Smooth muscle cell (in vitro differentiated cells): ENCODE measurements around the gene LRRC32. TPM values are rescaled to one million over a fixed set of nuclear protein-coding genes. Genes with fewer than 3 reads are reported as not detected.

Experiments used
- DNase-seq: peaks from one replicate; lab custom pipeline; 2025; ENCODE audit not compliant: unreplicated experiment; lab: John Stamatoyannopoulos, UW
- H2AFZ ChIP-seq: fragments of 200-600 bp; sonication (generic); 2 replicates; pipeline ENCODE4 v1.6.0; 2016; ENCODE audit warnings: antibody characterized with exemption, low read depth, mild to moderate bottlenecking
- H3F3A ChIP-seq: fragments of 200-600 bp; sonication (generic); 2 replicates; pipeline ENCODE4 v1.6.0; 2017; ENCODE audit warnings: antibody characterized with exemption, low read depth
- H3K27ac ChIP-seq: fragments of 200-600 bp; sonication (generic); 2 replicates; pipeline ENCODE4 v1.5.1; 2016; ENCODE audit warnings: low read depth, mild to moderate bottlenecking
- H3K27me3 ChIP-seq: fragments of 200-600 bp; sonication (generic); 2 replicates; pipeline ENCODE4 v1.6.1; 2016; ENCODE audit warnings: low read depth, mild to moderate bottlenecking
- H3K36me3 ChIP-seq: fragments of 200-600 bp; sonication (generic); 2 replicates; pipeline ENCODE4 v1.5.1; 2016; ENCODE audit warnings: low read depth
- H3K4me1 ChIP-seq: fragments of 200-600 bp; sonication (generic); 2 replicates; pipeline ENCODE4 v1.5.1; 2016; ENCODE audit warnings: low read depth
- H3K4me2 ChIP-seq: fragments of 200-600 bp; sonication (generic); 2 replicates; pipeline ENCODE4 v1.6.0; 2016; ENCODE audit warnings: mild to moderate bottlenecking
- H3K4me3 ChIP-seq: fragments of 200-600 bp; sonication (generic); 2 replicates; pipeline ENCODE4 v1.5.1; 2016; ENCODE audit warnings: mild to moderate bottlenecking
- H3K79me2 ChIP-seq: fragments of 200-600 bp; sonication (generic); 2 replicates; pipeline ENCODE4 v1.6.0; 2016; ENCODE audit warnings: low read depth, mild to moderate bottlenecking
- H3K9ac ChIP-seq: fragments of 200-600 bp; sonication (generic); 2 replicates; pipeline ENCODE4 v1.6.0; 2016; ENCODE audit warnings: low read depth
- H3K9me3 ChIP-seq: fragments of 200-600 bp; sonication (generic); replicated peaks from 2 replicates; pipeline ENCODE4 v1.5.1; 2016; ENCODE audit warnings: low read depth
- H4K20me1 ChIP-seq: fragments of 200-600 bp; sonication (generic); 2 replicates; pipeline ENCODE4 v1.6.0; 2016; ENCODE audit warnings: low read depth
- WGBS: methylation state at CpG from one replicate; pipeline ENCODE4 v1.1.7; 2016; ENCODE audit warnings: low lambda C conversion rate; 5-methylcytosine and 5-hydroxymethylcytosine counted together
- polyA plus RNA-seq: library from polyadenylated mRNA; unstranded; fragments of >200 nt; fragmentation: Nextera tagmentation; extraction: Ambion mirVana; gene quantifications from 2 replicates; pipeline ENCODE4 v1.2.1, GENCODE V29; 2016
- total RNA-seq: library from RNA; depleted of rRNA; stranded (reverse); fragments of >200 nt; gene quantifications from 2 replicates; pipeline ENCODE4 v1.2.3, GENCODE V29; 2014
- TF ChIP-seq, protein P1 (sequence below): fragments of 200-600 bp; sonication (generic); IDR thresholded peaks from 2 replicates; pipeline ENCODE4 v1.5.1; 2017; ENCODE audit warnings: borderline replicate concordance, mild to moderate bottlenecking, antibody characterized with exemption; ENCODE audit not compliant: insufficient read depth, poor library complexity, severe bottlenecking

Gene LRRC32
- total and polyA plus RNA-seq, 2 experiments from 2014 or later = 171 to 444 TPM

DNA sequence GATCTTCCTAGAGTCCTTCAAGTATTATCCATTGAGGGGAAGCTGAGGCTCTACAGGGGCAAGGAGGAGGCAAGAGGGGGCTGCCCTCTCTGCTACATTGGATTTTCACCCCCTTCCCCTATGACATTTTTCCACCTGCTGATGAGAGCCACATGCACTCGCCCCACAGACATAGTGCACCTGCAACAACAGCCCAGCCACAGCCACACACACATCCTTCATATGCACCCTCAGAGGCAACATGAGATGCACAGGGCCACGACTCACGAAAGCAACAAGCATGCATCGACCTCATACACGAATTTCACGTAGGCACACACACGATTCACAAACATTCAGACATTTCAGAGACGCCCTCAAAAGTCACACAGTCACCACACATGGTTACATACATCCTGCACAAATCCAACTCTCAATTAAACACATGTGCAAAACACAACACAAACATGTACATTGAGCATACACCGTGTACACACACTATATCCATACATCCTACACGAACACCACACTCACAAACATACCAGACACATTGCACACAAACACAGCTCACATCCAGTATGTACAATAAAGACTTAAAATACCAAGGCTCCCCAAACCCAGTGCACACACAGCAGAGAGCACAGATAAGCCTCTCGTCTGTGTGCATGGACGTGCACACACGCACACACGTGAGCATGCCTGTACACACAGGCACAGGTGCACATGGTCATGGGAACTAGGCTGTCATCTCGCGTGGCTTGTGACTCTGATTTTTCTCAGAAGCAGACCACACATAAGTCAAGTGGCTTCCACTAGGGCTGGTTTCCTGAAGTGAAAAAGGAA, 6.3 kb upstream of the LRRC32 start:
- Histone ChIP-seq H3K4me3 (no peak overlapping the region), H4K20me1 (no peaks in the 10 kb centered on the region), H3K27ac (no peak overlapping the region), H3K9me3 (no peaks in the 10 kb centered on the region), H3K4me1 (no peaks in the 10 kb centered on the region), H3F3A (peaks cover 7% of the 10 kb centered on the region), H3K4me2 (peak overlapping the region; percentile 19), H3K36me3 (no peaks in the 10 kb centered on the region), H3K9ac (no peak overlapping the region), H3K27me3 (no peaks in the 10 kb centered on the region), H2AFZ (no peak overlapping the region), H3K79me2 (no peaks in the 10 kb centered on the region)
- TF ChIP-seq, protein P1, sequence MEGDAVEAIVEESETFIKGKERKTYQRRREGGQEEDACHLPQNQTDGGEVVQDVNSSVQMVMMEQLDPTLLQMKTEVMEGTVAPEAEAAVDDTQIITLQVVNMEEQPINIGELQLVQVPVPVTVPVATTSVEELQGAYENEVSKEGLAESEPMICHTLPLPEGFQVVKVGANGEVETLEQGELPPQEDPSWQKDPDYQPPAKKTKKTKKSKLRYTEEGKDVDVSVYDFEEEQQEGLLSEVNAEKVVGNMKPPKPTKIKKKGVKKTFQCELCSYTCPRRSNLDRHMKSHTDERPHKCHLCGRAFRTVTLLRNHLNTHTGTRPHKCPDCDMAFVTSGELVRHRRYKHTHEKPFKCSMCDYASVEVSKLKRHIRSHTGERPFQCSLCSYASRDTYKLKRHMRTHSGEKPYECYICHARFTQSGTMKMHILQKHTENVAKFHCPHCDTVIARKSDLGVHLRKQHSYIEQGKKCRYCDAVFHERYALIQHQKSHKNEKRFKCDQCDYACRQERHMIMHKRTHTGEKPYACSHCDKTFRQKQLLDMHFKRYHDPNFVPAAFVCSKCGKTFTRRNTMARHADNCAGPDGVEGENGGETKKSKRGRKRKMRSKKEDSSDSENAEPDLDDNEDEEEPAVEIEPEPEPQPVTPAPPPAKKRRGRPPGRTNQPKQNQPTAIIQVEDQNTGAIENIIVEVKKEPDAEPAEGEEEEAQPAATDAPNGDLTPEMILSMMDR = no peak
- no peak for DNase-seq
- 76% methylated on average over 16 of the region's 16 CpGs for WGBS

DNA sequence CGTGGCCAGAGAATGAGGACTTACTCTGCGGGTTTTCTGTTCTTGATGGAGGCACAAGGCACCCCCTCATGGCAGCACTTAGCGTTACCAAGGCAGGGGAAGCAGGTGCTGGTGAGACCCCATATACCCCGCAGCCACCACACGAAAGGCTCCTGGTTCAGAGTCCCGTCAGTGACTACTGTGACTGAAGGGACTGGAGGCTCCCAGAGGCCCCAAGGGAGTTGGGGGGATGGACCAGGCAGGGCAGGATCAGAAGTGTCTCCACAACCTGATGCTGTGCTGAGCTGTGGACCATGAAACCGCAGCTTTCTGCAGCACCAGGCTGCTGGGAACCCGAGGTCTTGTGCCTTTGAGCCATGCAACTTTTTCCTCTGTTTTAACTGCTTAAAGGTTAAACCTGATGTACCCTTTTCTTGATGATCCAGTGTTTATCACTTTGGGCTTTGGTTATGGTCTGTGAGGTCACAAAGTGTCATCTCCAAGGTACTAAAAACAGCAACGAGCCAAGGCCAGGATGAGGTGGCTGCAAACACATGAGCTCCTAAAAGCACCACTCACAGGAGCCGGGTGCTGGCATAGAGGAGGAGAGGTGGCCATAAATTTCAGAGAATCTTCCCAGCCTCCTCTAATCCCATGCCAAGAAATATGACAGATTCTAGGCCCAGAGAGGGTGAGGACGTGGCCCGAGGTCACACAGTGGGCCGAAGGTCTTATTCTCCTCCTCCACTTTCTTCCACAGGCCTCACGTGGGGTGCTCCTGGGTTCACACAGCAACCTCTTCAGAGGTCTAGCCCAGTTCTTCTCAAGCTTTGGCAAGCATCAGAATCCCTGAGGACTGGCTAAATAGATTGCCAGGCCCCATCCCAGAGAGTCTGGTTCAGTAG, 4.2 kb upstream of the LRRC32 start:
- WGBS = 92% methylated on average over 14 of the region's 14 CpGs
- no peak overlapping the region for H3K9ac ChIP-seq

DNA sequence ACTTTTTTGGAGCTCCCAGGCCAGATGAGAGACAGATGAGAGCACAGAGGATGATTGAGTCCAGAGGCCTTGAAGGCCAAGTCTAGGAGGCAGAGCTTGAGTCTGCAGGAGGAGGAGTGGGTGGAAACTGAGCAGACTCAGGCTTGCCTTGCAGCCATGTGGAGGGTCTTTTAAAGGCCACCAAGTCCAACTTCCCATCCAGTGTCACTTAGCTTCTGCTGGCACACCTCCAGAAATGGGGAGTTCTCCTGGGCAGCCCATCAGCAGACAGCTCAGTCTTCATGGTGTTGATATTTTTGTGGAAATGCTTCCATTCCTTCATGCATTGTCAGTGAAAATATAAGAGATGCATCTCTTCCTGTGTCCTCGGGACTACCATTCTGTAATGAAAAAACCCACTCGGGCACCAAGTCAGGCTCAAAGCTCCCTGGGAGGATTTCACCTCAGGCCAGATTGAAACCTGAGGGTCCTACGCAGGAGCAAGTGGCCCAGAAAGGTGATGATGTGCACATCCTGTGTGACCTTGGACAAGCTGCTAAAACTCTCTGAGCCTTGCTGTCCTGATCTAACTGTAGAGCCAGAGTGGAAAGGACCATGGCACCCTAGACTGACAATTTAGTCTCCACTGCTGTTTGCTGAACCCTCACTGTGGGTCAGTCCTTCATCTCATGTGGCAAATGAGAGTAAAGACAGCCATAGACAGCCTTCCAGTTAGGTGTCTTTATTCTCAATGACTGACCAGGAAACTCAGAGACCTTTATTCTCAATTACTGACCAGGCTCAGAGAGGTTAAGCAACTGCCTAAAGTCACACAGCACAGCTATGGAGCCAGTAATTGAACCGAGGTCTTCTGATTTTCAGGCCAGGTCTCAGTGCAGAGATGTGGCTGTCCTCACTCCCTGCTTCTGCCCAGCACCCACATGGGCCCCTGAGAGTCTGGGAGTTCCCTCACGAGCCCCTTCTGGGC, 2.9 kb upstream of the LRRC32 start:
- Histone ChIP-seq H3K9me3 (no peaks in the 10 kb centered on the region), H3F3A (peaks cover 7% of the 10 kb centered on the region), H3K27me3 (no peaks in the 10 kb centered on the region), H3K9ac (no peak overlapping the region), H3K4me1 (no peaks in the 10 kb centered on the region), H2AFZ (no peak overlapping the region), H4K20me1 (peaks cover 13% of the 10 kb centered on the region), H3K79me2 (peaks cover 13% of the 10 kb centered on the region), H3K4me2 (no peak overlapping the region), H3K27ac (no peak overlapping the region), H3K4me3 (no peak overlapping the region), H3K36me3 (no peaks in the 10 kb centered on the region)
- 97% methylated on average over 5 of the region's 5 CpGs for WGBS
- TF ChIP-seq, protein P1 = no peak
- no peak for DNase-seq

More for the DNA sequence above, 4.2 kb upstream of the LRRC32 start:
- H3K36me3 ChIP-seq = no peaks in the 10 kb centered on the region
- H3K79me2 ChIP-seq = peaks cover under 1% of the 10 kb centered on the region
- H3K4me1 ChIP-seq = no peaks in the 10 kb centered on the region
- H3K27ac ChIP-seq = no peak overlapping the region
- no peaks in the 10 kb centered on the region for H3K27me3 ChIP-seq
- no peak overlapping the region for H3K4me2 ChIP-seq
- no peak for DNase-seq
- H3K9me3 ChIP-seq = no peaks in the 10 kb centered on the region
- H4K20me1 ChIP-seq = no peaks in the 10 kb centered on the region
- H3F3A ChIP-seq = peaks cover 7% of the 10 kb centered on the region
- TF ChIP-seq, protein P1 = no peak
- H3K4me3 ChIP-seq = no peak overlapping the region
- no peak overlapping the region for H2AFZ ChIP-seq
